Karpas-422 (cell line): ENCODE measurements around the gene RELL1. TPM values are rescaled to one million over a fixed set of nuclear protein-coding genes. Genes with fewer than 3 reads are reported as not detected.

Experiments
- DNase-seq: peaks from one replicate; pipeline ENCODE4 v3.0.0-alpha.2; 2015
- H2AFZ ChIP-seq: fragments of 200-600 bp; sonication (generic); 2 replicates; pipeline ENCODE4 v1.6.1; 2014; ENCODE audit warnings: antibody characterized with exemption, low read length, mixed read lengths
- H3K27ac ChIP-seq: fragments of 200-600 bp; sonication (generic); 2 replicates; pipeline ENCODE4 v1.5.1; 2014; ENCODE audit warnings: mild to moderate bottlenecking, low read length, moderate library complexity
- H3K27me3 ChIP-seq: fragments of 200-600 bp; sonication (generic); 2 replicates; pipeline ENCODE4 v1.6.1; 2014; ENCODE audit warnings: low read length, mixed read lengths
- H3K36me3 ChIP-seq: fragments of 200-600 bp; sonication (generic); 2 replicates; pipeline ENCODE4 v1.6.1; 2014; ENCODE audit warnings: low read length, mixed read lengths; ENCODE audit not compliant: insufficient read depth
- H3K4me1 ChIP-seq: fragments of 200-600 bp; sonication (generic); 2 replicates; pipeline ENCODE4 v1.6.1; 2014; ENCODE audit warnings: mild to moderate bottlenecking, low read length, mixed read lengths
- H3K4me2 ChIP-seq: fragments of 200-600 bp; sonication (generic); 2 replicates; pipeline ENCODE4 v1.6.1; 2014; ENCODE audit warnings: low read length, low read depth, mild to moderate bottlenecking; ENCODE audit not compliant: poor library complexity, severe bottlenecking
- H3K4me3 ChIP-seq: fragments of 200-600 bp; sonication (generic); 2 replicates; pipeline ENCODE4 v1.5.1; 2014; ENCODE audit warnings: mild to moderate bottlenecking, antibody characterized with exemption, low read length, mixed read lengths
- H3K79me2 ChIP-seq: fragments of 200-600 bp; sonication (generic); 2 replicates; pipeline ENCODE4 v1.6.1; 2014; ENCODE audit warnings: mild to moderate bottlenecking, low read length, mixed read lengths
- H3K9ac ChIP-seq: fragments of 200-600 bp; sonication (generic); 2 replicates; pipeline ENCODE4 v1.6.0; 2014; ENCODE audit warnings: low read length
- H3K9me2 ChIP-seq: fragments of 200-600 bp; sonication (generic), shearing (Covaris generic); replicated peaks from 2 replicates; pipeline ENCODE4 v1.6.0; 2014; ENCODE audit warnings: mild to moderate bottlenecking, low read length, moderate library complexity; ENCODE audit not compliant: insufficient read depth
- H3K9me3 ChIP-seq: fragments of 300-700, 200-600 bp; sonication (generic); 2 replicates; pipeline ENCODE4 v1.6.1; 2014; ENCODE audit warnings: low read length, mixed read lengths
- H4K20me1 ChIP-seq: fragments of 200-600 bp; sonication (generic); 2 replicates; pipeline ENCODE4 v1.6.1; 2014; ENCODE audit warnings: mild to moderate bottlenecking, antibody characterized with exemption, low read length, low read depth; ENCODE audit not compliant: insufficient read depth
- total RNA-seq: library from RNA; depleted of rRNA; stranded (reverse); fragments of >200 nt; shearing (Covaris generic); gene quantifications from 2 replicates; pipeline ENCODE4 v1.2.3, GENCODE V29; 2014; ENCODE audit warnings: low replicate concordance

Gene RELL1
- total RNA-seq, 1 experiment from 2014 or later: 0.60 TPM

- Histone ChIP-seq H3K4me1 (no peaks in the 10 kb centered on the region), H3K27ac (no peak overlapping the region), H3K79me2 (no peaks in the 10 kb centered on the region), H3K4me2 (no peak overlapping the region), H2AFZ (no peak overlapping the region), H3K9ac (no peak overlapping the region), H3K36me3 (no peaks in the 10 kb centered on the region), H3K4me3 (no peak overlapping the region), H3K27me3 (no peaks in the 10 kb centered on the region), H3K9me2 (no peaks in the 10 kb centered on the region), H4K20me1 (no peaks in the 10 kb centered on the region), H3K9me3 (no peaks in the 10 kb centered on the region)
- no peak for DNase-seq
Measured at GRCh38 chr4:37706032-37706431, 19.9 kb upstream of the RELL1 start.

GRCh38 chr4:37705571-37705970 is 19.4 kb upstream of the RELL1 start:
- no peak for DNase-seq
- Histone ChIP-seq H3K4me2 (no peak overlapping the region), H3K9ac (no peak overlapping the region), H2AFZ (no peak overlapping the region), H3K27ac (no peak overlapping the region), H3K27me3 (no peaks in the 10 kb centered on the region), H3K36me3 (no peaks in the 10 kb centered on the region), H3K4me1 (no peaks in the 10 kb centered on the region), H3K79me2 (no peaks in the 10 kb centered on the region), H3K9me2 (no peaks in the 10 kb centered on the region), H3K4me3 (no peak overlapping the region), H3K9me3 (no peaks in the 10 kb centered on the region), H4K20me1 (no peaks in the 10 kb centered on the region)

- no peaks in the 10 kb centered on the region for H4K20me1 ChIP-seq
- H3K4me1 ChIP-seq: no peaks in the 10 kb centered on the region
- H3K4me3 ChIP-seq: no peak overlapping the region
- H3K36me3 ChIP-seq: no peaks in the 10 kb centered on the region
- H3K9me3 ChIP-seq: no peaks in the 10 kb centered on the region
- no peak overlapping the region for H2AFZ ChIP-seq
- no peaks in the 10 kb centered on the region for H3K9me2 ChIP-seq
- H3K9ac ChIP-seq: no peak overlapping the region
- no peak overlapping the region for H3K27ac ChIP-seq
- no peak overlapping the region for H3K4me2 ChIP-seq
- H3K27me3 ChIP-seq: no peaks in the 10 kb centered on the region
- H3K79me2 ChIP-seq: no peaks in the 10 kb centered on the region
- no peak for DNase-seq
Measured at GRCh38 chr4:37699868-37700481, 13.8 kb upstream of the RELL1 start.

GRCh38 chr4:37697566-37697965 is 11.4 kb upstream of the RELL1 start:
- H4K20me1 ChIP-seq: no peaks in the 10 kb centered on the region
- H2AFZ ChIP-seq: no peak overlapping the region
- H3K9me3 ChIP-seq: no peaks in the 10 kb centered on the region
- no peak overlapping the region for H3K4me2 ChIP-seq
- no peak overlapping the region for H3K4me3 ChIP-seq
- no peak overlapping the region for H3K27ac ChIP-seq
- H3K27me3 ChIP-seq: no peaks in the 10 kb centered on the region
- H3K4me1 ChIP-seq: no peaks in the 10 kb centered on the region
- H3K36me3 ChIP-seq: no peaks in the 10 kb centered on the region
- H3K79me2 ChIP-seq: no peaks in the 10 kb centered on the region
- no peaks in the 10 kb centered on the region for H3K9me2 ChIP-seq
- H3K9ac ChIP-seq: no peak overlapping the region
- no peak for DNase-seq

GRCh38 chr4:37693450-37694190 is 7.4 kb upstream of the RELL1 start:
- no peak overlapping the region for H3K27ac ChIP-seq
- H2AFZ ChIP-seq: no peak overlapping the region
- no peak overlapping the region for H3K4me3 ChIP-seq
- H3K9me2 ChIP-seq: no peaks in the 10 kb centered on the region
- no peaks in the 10 kb centered on the region for H3K36me3 ChIP-seq
- H3K27me3 ChIP-seq: no peaks in the 10 kb centered on the region
- H3K9ac ChIP-seq: no peak overlapping the region
- H3K4me1 ChIP-seq: no peaks in the 10 kb centered on the region; the same call in 1 of the 2 replicates
- H3K79me2 ChIP-seq: no peaks in the 10 kb centered on the region
- H3K9me3 ChIP-seq: no peaks in the 10 kb centered on the region
- DNase-seq: no peak
- no peaks in the 10 kb centered on the region for H4K20me1 ChIP-seq
- H3K4me2 ChIP-seq: no peak overlapping the region

- H2AFZ ChIP-seq: no peak overlapping the region
- H3K79me2 ChIP-seq: no peaks in the 10 kb centered on the region
- no peak overlapping the region for H3K4me3 ChIP-seq
- no peak overlapping the region for H3K9ac ChIP-seq
- H3K9me2 ChIP-seq: no peaks in the 10 kb centered on the region
- H3K27me3 ChIP-seq: no peaks in the 10 kb centered on the region
- H3K27ac ChIP-seq: no peak overlapping the region
- H3K36me3 ChIP-seq: no peaks in the 10 kb centered on the region
- no peaks in the 10 kb centered on the region for H4K20me1 ChIP-seq
- H3K4me2 ChIP-seq: no peak overlapping the region
- H3K9me3 ChIP-seq: no peaks in the 10 kb centered on the region
- DNase-seq: no peak
- H3K4me1 ChIP-seq: no peaks in the 10 kb centered on the region; the same call in 1 of the 2 replicates
Measured at GRCh38 chr4:37693030-37693429, 6.9 kb upstream of the RELL1 start.

- H3K9ac ChIP-seq: no peak overlapping the region
- H3K4me3 ChIP-seq: no peak overlapping the region
- no peaks in the 10 kb centered on the region for H4K20me1 ChIP-seq
- H3K27me3 ChIP-seq: no peaks in the 10 kb centered on the region
- no peaks in the 10 kb centered on the region for H3K9me3 ChIP-seq
- no peaks in the 10 kb centered on the region for H3K36me3 ChIP-seq
- no peaks in the 10 kb centered on the region for H3K9me2 ChIP-seq
- no peak for DNase-seq
- no peaks in the 10 kb centered on the region for H3K79me2 ChIP-seq
- H3K27ac ChIP-seq: no peak overlapping the region
- no peak overlapping the region for H2AFZ ChIP-seq
- H3K4me1 ChIP-seq: peaks cover 5% of the 10 kb centered on the region
- H3K4me2 ChIP-seq: no peak overlapping the region
Measured at GRCh38 chr4:37690976-37691375, 4.8 kb upstream of the RELL1 start.

GRCh38 chr4:37689353-37690095 is 3.3 kb upstream of the RELL1 start:
- Histone ChIP-seq H3K27me3 (no peaks in the 10 kb centered on the region), H3K27ac (no peak overlapping the region), H4K20me1 (no peaks in the 10 kb centered on the region), H3K4me3 (no peak overlapping the region), H3K4me2 (no peak overlapping the region), H3K4me1 (peaks cover 15% of the 10 kb centered on the region), H2AFZ (no peak overlapping the region), H3K79me2 (no peaks in the 10 kb centered on the region), H3K9me3 (no peaks in the 10 kb centered on the region), H3K9me2 (no peaks in the 10 kb centered on the region), H3K9ac (no peak overlapping the region), H3K36me3 (no peaks in the 10 kb centered on the region)
- no peak for DNase-seq
